ENCODE data around the gene CCDC9B.
A peak's percentile ranks its signal among the peaks of the same experiment; 100 is the strongest.

The CCDC9B gene

GRCh38 chr15:40293006-40293405, 47.7 kb downstream of the CCDC9B start:
- DNase-seq (ENCODE audit: low read depth, low spot score) = no peak

GRCh38 chr15:40292246-40292645, 48.5 kb downstream of the CCDC9B start:
- DNase-seq (ENCODE audit: low read depth, low spot score) = no peak

GRCh38 chr15:40290918-40291574, 49.7 kb downstream of the CCDC9B start:
- DNase-seq (ENCODE audit: low read depth, low spot score) = no peak

- DNase-seq (ENCODE audit: low read depth, low spot score) = no peak
Measured at GRCh38 chr15:40290545-40290917, 50.2 kb downstream of the CCDC9B start.

GRCh38 chr15:40289140-40289775, 51.5 kb downstream of the CCDC9B start:
- no peak for DNase-seq (ENCODE audit: low read depth, low spot score)

GRCh38 chr15:40287968-40288367, 52.8 kb downstream of the CCDC9B start:
- no peak for DNase-seq (ENCODE audit: low read depth, low spot score)

GRCh38 chr15:40287505-40287904, 53.2 kb downstream of the CCDC9B start:
- DNase-seq (ENCODE audit: low read depth, low spot score) = no peak

GRCh38 chr15:40286794-40287193, 53.9 kb downstream of the CCDC9B start:
- no peak for DNase-seq (ENCODE audit: low read depth, low spot score)

- no peak for DNase-seq (ENCODE audit: low read depth, low spot score)
Measured at GRCh38 chr15:40286061-40286532, 54.6 kb downstream of the CCDC9B start.

GRCh38 chr15:40285554-40286011, 55.2 kb downstream of the CCDC9B start:
- no peak for DNase-seq (ENCODE audit: low read depth, low spot score)

GRCh38 chr15:40285151-40285550, 55.6 kb downstream of the CCDC9B start:
- DNase-seq (ENCODE audit: low read depth, low spot score) = no peak

- DNase-seq (ENCODE audit: low read depth, low spot score) = no peak
Measured at GRCh38 chr15:40283615-40284300, 57.0 kb downstream of the CCDC9B start.

GRCh38 chr15:40282869-40283614, 57.7 kb downstream of the CCDC9B start, which contains the start of gene ANKRD63:
Gene ANKRD63, minus strand, starts transcription at chr15:40283064. Its CDS starts 478 bp downstream, at chr15:40282586.
- no peak for DNase-seq (ENCODE audit: low read depth, low spot score)

GRCh38 chr15:40282147-40282868, 58.4 kb downstream of the CCDC9B start:
- peak; percentile 12 for DNase-seq (ENCODE audit: low read depth, low spot score)

GRCh38 chr15:40281801-40282146, 59.0 kb downstream of the CCDC9B start:
- DNase-seq (ENCODE audit: low read depth, low spot score) = no peak
